ENCODE measurements around the gene SPAG16.

GRCh38 chr2:214051585-214051984 is 767.3 kb downstream of the SPAG16 start:
- TF ChIP-seq POLR2AphosphoS5 (IDR thresholded peaks at IDR 0.05; ENCODE audit: low read depth, low read length) (no peak), POLR2A (IDR thresholded peaks at IDR 0.05; ENCODE audit: low read depth, low read length) (no peak), TAF1 (IDR thresholded peaks at IDR 0.05; ENCODE audit: borderline replicate concordance, low read depth, low read length) (no peak)
